Middle frontal gyrus (tissue), 1 donor: ENCODE measurements around the gene EHBP1L1.

Source experiments
- DNase-seq: peaks from one replicate; pipeline ENCODE4 v3.0.0-alpha.2; 2015; ENCODE audit warnings: low spot score; ENCODE audit errors: extremely low spot score

EHBP1L1 gene

GRCh38 chr11:65575568-65576231, at the start of gene EHBP1L1:
Gene EHBP1L1, plus strand, starts transcription at chr11:65576053. Its CDS starts 250 bp downstream, at chr11:65576303.
- no peak for DNase-seq

- DNase-seq: no peak
Measured at GRCh38 chr11:65526744-65527143, 49.1 kb upstream of the EHBP1L1 start.

GRCh38 chr11:65528819-65529350, 47.0 kb upstream of the EHBP1L1 start:
- no peak for DNase-seq

GRCh38 chr11:65529475-65530156, 46.2 kb upstream of the EHBP1L1 start:
- no peak for DNase-seq

- no peak for DNase-seq
Measured at GRCh38 chr11:65530157-65530496, 45.7 kb upstream of the EHBP1L1 start.

- no peak for DNase-seq
Measured at GRCh38 chr11:65532388-65533064, 43.3 kb upstream of the EHBP1L1 start.

GRCh38 chr11:65535102-65535501, 40.8 kb upstream of the EHBP1L1 start:
- DNase-seq: no peak

- DNase-seq: no peak
Measured at GRCh38 chr11:65536412-65537295, 39.2 kb upstream of the EHBP1L1 start.

- no peak for DNase-seq
Measured at GRCh38 chr11:65537296-65537597, 38.6 kb upstream of the EHBP1L1 start.

GRCh38 chr11:65537620-65538231, 38.1 kb upstream of the EHBP1L1 start:
- DNase-seq: no peak

GRCh38 chr11:65538232-65538914, 37.5 kb upstream of the EHBP1L1 start:
- DNase-seq: no peak

GRCh38 chr11:65538915-65539743, 36.7 kb upstream of the EHBP1L1 start:
- DNase-seq: no peak

- no peak for DNase-seq
Measured at GRCh38 chr11:65539744-65540289, 36.0 kb upstream of the EHBP1L1 start.

- DNase-seq: peak; percentile 79
Measured at GRCh38 chr11:65540290-65541092, 35.4 kb upstream of the EHBP1L1 start.

- no peak for DNase-seq
Measured at GRCh38 chr11:65541093-65541982, 34.5 kb upstream of the EHBP1L1 start.

- no peak for DNase-seq
Measured at GRCh38 chr11:65542738-65543390, 33.0 kb upstream of the EHBP1L1 start.

- DNase-seq: no peak
Measured at GRCh38 chr11:65545853-65546216, 30.0 kb upstream of the EHBP1L1 start.
